Measurements from ENCODE around the gene RSRC2. TPM values are rescaled to one million over a fixed set of nuclear protein-coding genes. Genes with fewer than 3 reads are reported as not detected.
"Not testable (repeated sequence)": the region's sequence is repeated elsewhere in the genome, so short reads cannot be mapped to it uniquely, and the experiment has no call there.

The RSRC2 gene
- total and polyA plus RNA-seq, 9 of the 15 experiments (the other 6 are each of a cell fraction or from before 2014, with no cell fraction given) = 52.6 to 123 (median 80.3) TPM

DNA sequence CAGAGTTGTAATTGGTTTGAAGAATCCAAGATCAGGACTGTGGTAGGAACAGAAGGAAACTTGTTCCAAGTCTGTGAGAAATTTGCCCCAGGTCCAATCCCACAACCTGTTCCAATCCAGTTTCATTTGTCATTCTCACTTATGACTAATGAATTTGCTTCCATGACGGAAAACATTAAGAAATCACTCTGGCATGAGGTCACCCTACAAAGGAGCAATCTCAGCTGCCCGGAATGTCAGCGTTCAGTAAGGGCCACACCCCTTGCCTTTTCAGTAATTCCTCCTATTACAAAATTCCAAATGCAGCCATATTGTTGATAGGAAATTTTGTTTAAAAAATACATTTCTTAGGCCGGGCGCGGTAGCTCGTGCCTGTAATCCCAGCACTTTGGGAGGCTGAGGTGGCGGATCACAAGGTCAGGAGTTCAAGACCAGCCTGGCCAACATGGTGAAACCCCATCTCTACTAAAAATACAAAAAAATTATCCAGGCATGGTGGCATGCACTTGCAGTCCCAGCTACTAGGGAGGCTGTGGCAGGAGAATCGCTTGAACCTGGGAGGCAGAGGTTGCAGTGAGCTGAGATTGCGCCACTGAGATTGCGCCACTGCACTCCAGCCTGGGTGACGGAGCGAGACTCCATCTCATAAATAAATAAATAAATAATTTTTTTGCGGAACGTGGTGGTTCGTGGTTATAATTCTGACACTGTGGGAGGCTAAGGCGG lies 62.3 kb downstream of the RSRC2 start (continued):
- TF ChIP-seq ZNF318 (IDR thresholded peaks at IDR 0.05; ENCODE audit: borderline replicate concordance in 1 of 2, low read depth in 1 of 2) (0 out of 4 replicates have a peak, but pooled peaks of 1 of the 2 experiments have one; percentile 37), CREB1 (IDR thresholded peaks at IDR 0.05) (peak; percentile 53; the same call in 1 of the 2 replicates), CREB1 (CRISPR knock-in tag; IDR thresholded peaks at IDR 0.05) (peak; percentile 65), CEBPB (tag; IDR thresholded peaks at IDR 0.05) (peak; percentile 82), JUN (IDR thresholded peaks at IDR 0.05; ENCODE audit: borderline replicate concordance, low read depth, low read length) (peak; percentile 78), TEAD4 (IDR thresholded peaks at IDR 0.05; ENCODE audit: low read length) (peak; percentile 51)
- TF ChIP-seq, protein P1, sequence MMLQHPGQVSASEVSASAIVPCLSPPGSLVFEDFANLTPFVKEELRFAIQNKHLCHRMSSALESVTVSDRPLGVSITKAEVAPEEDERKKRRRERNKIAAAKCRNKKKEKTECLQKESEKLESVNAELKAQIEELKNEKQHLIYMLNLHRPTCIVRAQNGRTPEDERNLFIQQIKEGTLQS (IDR thresholded peaks at IDR 0.05) = peak; percentile 88
- TF ChIP-seq, protein P1 (CRISPR knock-in tag; conservative IDR thresholded peaks at IDR 0.05) = not testable (repeated sequence)
- TF ChIP-seq JUN, TEAD4 (CRISPR knock-in tag; IDR thresholded peaks at IDR 0.05; ENCODE audit: borderline replicate concordance): not testable (repeated sequence)

All from K562 (cell line).